SKM-1 treated with dmso at 0.1 percent for 144 hours (cell line): ENCODE results near the gene USP17L22.
"Not testable (repeated sequence)": the region's sequence is repeated elsewhere in the genome, so short reads cannot be mapped to it uniquely, and the experiment has no call there.

Experiments
- DNase-seq: peaks from one replicate; lab custom pipeline; 2025; ENCODE audit not compliant: unreplicated experiment; lab: John Stamatoyannopoulos, UW

The USP17L22 gene

GRCh38 chr4:9267319-9267718 is at the start of gene USP17L22:
TSS of gene USP17L22 (plus strand) at chr4:9267619. CDS start at chr4:9267619, 0 bp downstream.
- not testable (repeated sequence) for DNase-seq

GRCh38 chr4:9219852-9220251 is 47.6 kb upstream of the USP17L22 start, which contains the start of gene USP17L12:
TSS of gene USP17L12 (plus strand) at chr4:9220152. CDS start at chr4:9220152, 0 bp downstream.
- DNase-seq: not testable (repeated sequence)

GRCh38 chr4:9224596-9224995 is 42.8 kb upstream of the USP17L22 start, which contains the start of gene USP17L13:
TSS of gene USP17L13 (plus strand) at chr4:9224896. CDS start at chr4:9224896, 0 bp downstream.
- DNase-seq: not testable (repeated sequence)

- DNase-seq: not testable (repeated sequence)
Measured at GRCh38 chr4:9230249-9230648, 37.2 kb upstream of the USP17L22 start.

- not testable (repeated sequence) for DNase-seq
Measured at GRCh38 chr4:9234085-9234484, 33.3 kb upstream of the USP17L22 start, which contains the start of gene USP17L15. TSS of gene USP17L15 (plus strand) at chr4:9234385. CDS start at chr4:9234385, 0 bp downstream.

GRCh38 chr4:9238461-9238860 is 29.0 kb upstream of the USP17L22 start:
- not testable (repeated sequence) for DNase-seq

- DNase-seq: not testable (repeated sequence)
Measured at GRCh38 chr4:9243579-9243978, 23.8 kb upstream of the USP17L22 start, which contains the start of gene USP17L17. TSS of gene USP17L17 (plus strand) at chr4:9243879. CDS start at chr4:9243879, 0 bp downstream.

- not testable (repeated sequence) for DNase-seq
Measured at GRCh38 chr4:9247953-9248680, 19.3 kb upstream of the USP17L22 start, which contains the start of gene USP17L18. TSS of gene USP17L18 (plus strand) at chr4:9248630. CDS start at chr4:9248630, 0 bp downstream.

- not testable (repeated sequence) for DNase-seq
Measured at GRCh38 chr4:9253078-9253477, 14.3 kb upstream of the USP17L22 start, which contains the start of gene USP17L19. TSS of gene USP17L19 (plus strand) at chr4:9253378. CDS start at chr4:9253378, 0 bp downstream.

GRCh38 chr4:9257824-9258223 is 9.6 kb upstream of the USP17L22 start, which contains the start of gene USP17L20:
TSS of gene USP17L20 (plus strand) at chr4:9258124. CDS start at chr4:9258124, 0 bp downstream.
- not testable (repeated sequence) for DNase-seq

- DNase-seq: not testable (repeated sequence)
Measured at GRCh38 chr4:9262572-9262971, 4.8 kb upstream of the USP17L22 start, which contains the start of gene USP17L21. TSS of gene USP17L21 (plus strand) at chr4:9262872. CDS start at chr4:9262872, 0 bp downstream.

- DNase-seq: not testable (repeated sequence)
Measured at GRCh38 chr4:9271719-9272118, 4.3 kb downstream of the USP17L22 start.
